Urinary bladder (tissue), 4 donors: ENCODE results near the gene SDR42E2. TPM values are rescaled to one million over a fixed set of nuclear protein-coding genes. Genes with fewer than 3 reads are reported as not detected.
A peak's percentile ranks its signal among the peaks of the same experiment; 100 is the strongest.
"Not testable (repeated sequence)": the region's sequence is repeated elsewhere in the genome, so short reads cannot be mapped to it uniquely, and the experiment has no call there.

Experiments
- DNase-seq: peaks from one replicate; pipeline ENCODE4 v3.0.0-alpha.2; 2015; ENCODE audit errors: extremely low spot score
- H3K27ac ChIP-seq: one replicate; pipeline ENCODE4 v1.5.1; 2013; ENCODE audit warnings: low read depth, mild to moderate bottlenecking, moderate library complexity
- H3K36me3 ChIP-seq: one replicate; pipeline ENCODE4 v1.6.1; 2013; ENCODE audit warnings: mild to moderate bottlenecking, moderate library complexity; ENCODE audit not compliant: insufficient read depth
- H3K4me1 ChIP-seq: one replicate; pipeline ENCODE4 v1.6.1; 2013; ENCODE audit warnings: mild to moderate bottlenecking, moderate library complexity; ENCODE audit not compliant: insufficient read depth
- H3K4me3 ChIP-seq: one replicate; pipeline ENCODE4 v1.5.1; 2013; ENCODE audit warnings: low read depth, low read length
- WGBS: extraction: QIAGEN DNeasy Blood & Tissue Kit; methylation state at CpG from one replicate; pipeline ENCODE4 v1.1.7; 2013; 5-methylcytosine and 5-hydroxymethylcytosine counted together
- polyA plus RNA-seq: library from polyadenylated mRNA; stranded (reverse); fragments of 200-250 nt; gene quantifications from one replicate; pipeline ENCODE4 v1.2.3, GENCODE V29; 2013
- total RNA-seq: library from RNA; depleted of rRNA; stranded (reverse); fragments of >200 nt; gene quantifications from one replicate; pipeline ENCODE4 v1.2.3, GENCODE V29; 2014
- donor health status: healthy with polysubstance abuse.
- donor health status: healthy.

The SDR42E2 gene
- total and polyA plus RNA-seq, 2 donors, result not detected

DNA sequence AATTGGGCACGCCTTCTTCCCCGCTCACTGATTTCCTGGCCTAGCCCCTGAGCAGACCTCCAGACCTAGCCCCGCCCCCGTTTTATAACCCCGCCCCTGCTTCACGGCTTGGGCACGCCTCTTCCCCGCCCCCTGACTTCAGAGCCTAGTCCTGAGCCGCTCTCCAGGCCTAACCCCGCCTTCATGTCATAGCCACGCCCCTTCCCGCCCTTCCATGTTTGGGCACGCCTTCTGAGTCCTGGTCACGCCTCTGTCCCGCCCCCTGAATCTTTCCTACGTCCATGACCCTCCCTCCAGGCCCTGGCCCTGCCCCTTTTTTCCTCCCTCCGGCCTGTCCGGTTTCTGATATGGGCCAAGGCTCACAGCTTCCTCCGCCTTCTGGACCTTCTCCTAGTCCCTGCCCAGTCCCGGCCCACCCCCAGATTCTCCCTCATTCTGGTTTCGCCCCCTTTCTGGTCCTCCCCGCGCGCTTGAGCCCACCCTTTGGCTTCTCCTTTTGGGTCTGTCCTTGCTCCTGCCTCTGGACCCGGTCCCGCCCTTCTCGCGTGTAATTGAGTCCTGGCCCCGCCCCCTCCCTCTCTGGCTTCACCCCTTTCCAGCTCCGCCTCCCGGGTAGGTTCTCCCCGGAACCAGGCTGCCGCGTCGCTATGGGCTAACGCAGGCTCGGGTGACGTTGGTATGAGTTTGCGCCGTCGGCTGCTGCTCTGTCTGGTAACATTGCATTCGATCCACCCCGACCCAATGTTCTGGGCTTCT is 28.6 kb downstream of the SDR42E2 start:
- Histone ChIP-seq H3K4me1 (peaks cover 1% of the 10 kb centered on the region), H3K36me3 (no peaks in the 10 kb centered on the region), H3K27ac (peak overlapping the region; percentile 99), H3K4me3 (peak overlapping the region; percentile 41)
- WGBS, result under 1% methylated on average over 43 of the region's 43 CpGs
- peak; percentile 100 for DNase-seq

DNA sequence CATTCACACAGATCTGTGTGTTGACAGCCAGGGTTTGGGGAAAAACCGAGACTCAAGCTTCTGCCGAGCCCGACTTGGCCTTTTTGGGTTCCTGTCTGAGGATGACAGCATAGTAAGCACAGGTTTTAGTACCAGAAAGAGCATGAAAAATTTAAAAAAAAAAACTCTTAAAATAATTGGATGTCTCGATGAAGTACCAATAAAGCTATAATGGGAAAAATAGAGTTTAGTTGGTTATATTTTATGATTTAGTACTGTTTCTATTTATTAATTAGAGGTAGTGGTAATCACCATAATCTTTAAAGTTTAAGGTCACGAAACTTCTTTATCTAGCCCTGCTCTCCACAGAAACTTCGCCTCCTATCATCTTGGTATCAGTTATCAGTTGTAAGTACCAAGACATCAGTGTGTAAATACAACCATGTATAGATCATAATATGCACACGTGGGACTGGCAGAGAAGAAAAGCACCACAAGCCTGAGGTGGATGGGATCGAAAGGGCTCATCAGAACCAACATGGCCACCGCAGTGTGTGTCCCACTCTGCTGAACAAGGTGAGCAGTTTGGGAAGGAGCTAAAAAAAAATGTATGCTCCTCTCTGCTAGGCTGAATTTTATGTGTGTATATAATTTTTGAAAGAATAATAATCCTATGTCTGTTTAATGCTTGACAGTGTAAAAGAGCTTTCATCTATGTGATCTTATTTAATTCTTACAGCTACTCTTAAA is 29.4 kb downstream of the SDR42E2 start:
- H3K36me3 ChIP-seq, result no peaks in the 10 kb centered on the region
- peak overlapping the region; percentile 41 for H3K4me3 ChIP-seq
- DNase-seq, result no peak
- 4% methylated on average over 9 of the region's 9 CpGs for WGBS
- H3K4me1 ChIP-seq, result peaks cover 1% of the 10 kb centered on the region
- peak overlapping the region; percentile 99 for H3K27ac ChIP-seq

DNA sequence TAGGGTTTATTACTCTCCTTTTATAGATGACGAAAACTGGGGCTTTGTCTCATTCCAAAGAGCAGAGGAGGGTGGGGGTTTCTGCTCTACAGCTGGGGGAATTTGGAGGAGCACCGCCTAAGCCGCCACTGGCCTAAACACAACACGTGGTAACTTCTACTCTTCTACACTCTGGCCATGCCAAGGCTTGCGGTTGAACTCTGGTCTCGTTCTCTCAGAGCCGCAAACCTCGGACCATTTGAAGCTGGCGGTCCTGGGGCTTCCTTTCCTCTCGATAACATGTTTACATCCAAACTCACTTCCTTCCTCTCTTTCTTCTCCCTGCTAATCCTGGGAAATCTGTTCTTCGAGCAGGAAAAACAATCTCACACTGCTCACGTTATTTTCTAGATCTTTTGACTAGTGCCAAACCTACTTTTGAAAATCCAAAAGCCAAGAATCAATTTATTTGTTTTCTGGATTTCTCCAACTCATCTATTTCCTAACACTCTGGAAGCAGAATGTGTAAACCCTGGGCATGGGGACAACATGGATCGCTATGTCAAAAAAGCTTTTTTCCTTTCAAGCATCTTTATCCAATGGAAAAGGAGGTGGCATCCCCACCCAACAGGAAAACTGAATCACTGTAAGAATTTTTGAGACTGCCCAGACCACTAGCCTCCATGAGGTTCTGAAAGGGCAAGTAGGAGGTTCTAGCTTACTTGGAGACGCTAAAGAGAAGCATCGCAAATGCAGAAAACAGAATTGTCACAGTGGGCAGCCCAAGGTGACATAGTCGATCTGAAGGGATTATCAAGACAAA is 30.2 kb downstream of the SDR42E2 start:
- 18% methylated on average over 16 of the region's 16 CpGs for WGBS
- DNase-seq, result peak; percentile 73
- Histone ChIP-seq H3K36me3 (no peaks in the 10 kb centered on the region), H3K4me3 (no peak overlapping the region), H3K4me1 (peaks cover 1% of the 10 kb centered on the region), H3K27ac (peak overlapping the region; percentile 81)

DNA sequence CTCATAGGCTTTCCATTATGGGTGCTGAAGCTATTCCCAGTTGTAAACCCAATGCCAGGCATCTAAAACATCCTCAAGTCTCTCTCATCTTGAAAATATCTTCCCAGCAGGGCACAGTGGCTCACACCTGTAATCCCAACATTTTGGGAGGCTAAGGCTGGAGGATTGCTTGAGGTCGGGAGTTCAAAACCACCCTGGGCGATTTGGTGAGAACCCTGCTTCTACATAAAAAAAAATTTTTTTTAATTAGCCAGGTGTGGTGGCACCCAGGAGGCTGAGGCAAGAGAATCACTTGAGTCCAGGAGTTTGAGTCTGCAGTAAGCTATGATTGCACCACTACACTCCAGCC is 30.7 kb downstream of the SDR42E2 start:
- Histone ChIP-seq H3K36me3 (no peaks in the 10 kb centered on the region), H3K4me1 (peaks cover 1% of the 10 kb centered on the region), H3K27ac (peak overlapping the region; percentile 81), H3K4me3 (no peak overlapping the region)
- DNase-seq, result no peak
- 95% methylated on average over 2 of the region's 2 CpGs for WGBS

DNA sequence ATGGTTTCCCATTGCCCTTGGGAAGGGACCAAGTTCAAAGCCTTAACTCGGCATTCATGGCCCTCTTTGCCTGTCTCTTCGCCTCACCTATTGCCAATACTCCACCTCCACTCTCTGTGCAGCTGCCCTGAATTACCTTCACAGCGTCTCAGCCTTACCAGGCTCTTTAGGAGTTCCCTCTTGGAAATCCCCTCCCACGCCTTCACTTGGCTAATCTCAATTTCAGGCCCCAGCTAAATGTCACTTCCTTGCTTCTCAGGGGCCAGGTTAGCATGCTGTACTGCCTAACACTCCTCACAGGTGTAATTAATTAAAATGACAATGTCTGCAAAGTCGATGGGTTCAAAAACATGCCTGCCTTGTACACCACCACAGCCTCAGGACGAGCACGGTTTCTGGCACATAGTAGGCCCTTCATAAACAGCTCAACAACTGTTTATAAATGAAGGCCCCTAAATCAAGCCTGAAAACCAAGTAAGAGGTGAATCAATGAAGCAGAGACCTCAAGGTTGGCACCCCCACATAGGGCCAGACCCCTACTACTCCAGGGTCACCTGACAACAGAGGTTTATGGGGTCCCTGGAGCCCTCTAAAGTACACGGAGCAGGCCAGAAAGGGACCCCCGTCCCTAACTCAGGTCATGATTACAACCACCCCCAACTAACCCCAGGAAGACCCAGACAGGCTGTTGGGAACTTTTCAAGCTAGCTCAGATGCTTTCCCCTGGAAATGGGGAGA is 32.6 kb downstream of the SDR42E2 start:
- no peak overlapping the region for H3K27ac ChIP-seq
- no peak overlapping the region for H3K4me3 ChIP-seq
- 81% methylated on average over 9 of the region's 9 CpGs for WGBS
- no peak for DNase-seq
- H3K4me1 ChIP-seq, result no peaks in the 10 kb centered on the region
- H3K36me3 ChIP-seq, result no peaks in the 10 kb centered on the region

DNA sequence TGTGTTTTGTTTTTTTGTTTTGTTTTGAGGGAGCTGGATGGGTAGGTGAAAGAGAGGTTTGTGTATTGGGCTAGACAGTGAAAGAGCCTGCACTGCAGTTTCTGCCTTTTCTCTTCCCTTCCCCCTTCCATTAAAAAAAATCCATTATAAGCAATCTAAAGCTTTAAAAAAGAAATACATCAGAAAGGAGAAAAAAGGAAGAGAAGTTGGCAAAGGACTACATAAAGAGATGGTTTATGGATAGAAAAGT is 33.1 kb downstream of the SDR42E2 start:
- no peaks in the 10 kb centered on the region for H3K4me1 ChIP-seq
- H3K4me3 ChIP-seq, result no peak overlapping the region
- DNase-seq, result no peak
- H3K36me3 ChIP-seq, result no peaks in the 10 kb centered on the region
- H3K27ac ChIP-seq, result no peak overlapping the region

DNA sequence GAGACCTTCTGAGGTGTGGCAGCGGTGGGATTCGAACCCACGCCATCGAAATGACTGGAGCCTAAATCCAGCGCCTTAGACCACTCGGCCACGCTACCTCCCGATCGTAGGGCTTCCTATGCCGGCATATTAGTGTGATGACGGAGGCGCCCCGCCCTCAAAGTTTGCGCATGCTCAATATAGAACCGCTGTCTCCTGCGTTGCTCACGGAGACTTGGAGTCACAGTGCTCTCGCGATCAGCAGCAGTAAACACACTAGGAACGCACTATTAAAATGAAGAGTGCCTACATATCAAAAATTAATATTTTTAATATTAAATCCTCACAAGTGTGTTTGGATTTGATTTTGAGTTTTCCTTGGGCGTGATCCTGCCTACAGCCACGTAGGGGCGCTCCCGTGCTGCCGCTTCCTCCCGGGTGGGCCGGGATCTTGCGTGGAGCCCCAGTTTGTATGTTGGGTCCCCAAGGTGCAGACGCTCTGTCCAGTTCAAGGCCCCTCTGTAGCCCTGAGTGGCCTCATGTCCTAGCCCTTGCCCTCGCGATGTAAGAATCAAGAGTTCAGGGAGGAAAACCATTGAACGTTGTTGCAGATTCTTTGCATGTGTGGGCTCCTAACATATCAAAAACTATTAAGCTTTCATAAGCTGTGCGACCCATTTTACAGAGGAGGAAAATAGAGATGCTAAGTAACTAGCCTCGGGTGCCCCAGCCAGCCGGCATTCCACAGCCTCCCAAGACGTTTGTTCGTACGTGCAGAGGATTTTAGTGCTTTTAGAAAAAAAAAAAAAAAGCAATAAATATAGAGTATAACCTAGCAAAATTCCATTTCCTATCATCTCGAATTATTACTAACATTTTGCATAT is 33.6 kb downstream of the SDR42E2 start:
- Histone ChIP-seq H3K36me3 (no peaks in the 10 kb centered on the region), H3K4me1 (no peaks in the 10 kb centered on the region), H3K4me3 (peak overlapping the region; percentile 30), H3K27ac (no peak overlapping the region)
- WGBS, result 2% methylated on average over 39 of the region's 39 CpGs
- peak; percentile 92 for DNase-seq

DNA sequence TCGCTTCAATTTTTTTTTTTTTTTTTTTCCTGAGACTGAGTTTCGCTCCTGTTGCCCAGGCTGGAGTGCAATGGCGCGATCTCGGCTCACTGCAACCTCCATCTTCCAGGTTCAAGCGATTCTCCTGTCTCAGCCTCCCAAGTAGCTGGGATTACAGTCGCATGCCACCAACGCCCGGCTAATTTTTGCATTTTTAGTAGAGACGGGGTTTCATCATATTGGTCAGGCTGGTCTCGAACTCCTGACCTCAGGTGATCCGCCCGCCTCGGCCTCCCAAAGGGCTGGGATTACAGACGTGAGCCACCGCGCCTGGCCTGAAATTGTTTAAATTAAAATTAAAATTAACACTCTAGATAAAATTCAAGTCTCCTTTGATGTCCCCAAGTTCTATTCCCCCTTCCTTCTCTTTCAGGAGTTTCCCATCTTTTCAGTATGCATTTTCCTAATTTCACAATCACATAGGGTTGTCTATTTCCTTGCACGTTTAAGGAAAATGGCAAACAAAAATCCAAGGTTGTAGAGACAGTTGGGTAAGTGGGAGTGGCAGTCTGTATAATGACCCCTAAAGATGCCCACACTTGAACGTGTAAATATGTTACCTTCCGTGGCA is 34.4 kb downstream of the SDR42E2 start:
- not testable (repeated sequence) for H3K36me3 ChIP-seq, H3K4me3 ChIP-seq, DNase-seq, H3K27ac ChIP-seq, H3K4me1 ChIP-seq
- WGBS, result 39% methylated on average over 20 of the region's 20 CpGs

DNA sequence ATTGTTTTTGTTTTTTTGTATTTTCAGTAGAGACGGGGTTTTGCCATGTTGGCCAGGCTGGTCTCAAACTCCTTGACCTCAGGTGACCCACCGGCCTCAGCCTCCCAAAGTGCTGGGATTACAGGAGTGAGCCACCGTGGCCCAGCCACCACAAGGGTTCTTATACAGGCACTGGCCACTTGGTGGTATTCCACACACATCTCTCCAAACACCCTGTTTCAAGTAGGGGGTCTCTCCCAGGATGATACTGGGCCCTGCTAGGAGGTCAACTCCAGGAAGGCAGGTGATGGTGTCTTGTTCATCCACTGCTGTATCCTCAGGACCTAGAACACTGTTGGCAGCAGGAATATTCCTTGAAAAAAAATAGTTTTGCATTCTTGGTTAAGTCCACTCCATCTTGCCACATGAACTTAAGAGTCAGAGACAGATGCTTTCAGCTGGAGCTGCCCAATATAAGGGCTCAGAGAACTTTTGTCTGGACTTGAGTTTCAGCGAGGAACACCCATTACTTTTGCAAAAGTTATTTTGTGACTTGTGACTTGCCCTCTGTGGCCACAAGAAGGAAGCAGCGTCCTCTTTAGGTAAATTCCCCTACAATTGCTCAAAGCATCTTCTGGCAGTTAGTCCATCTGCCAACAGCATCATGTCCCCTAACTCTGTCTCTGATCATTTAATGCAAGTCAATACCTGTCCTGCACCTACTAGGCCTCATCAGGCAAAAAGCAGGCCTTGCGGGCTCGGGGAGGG is 36.4 kb downstream of the SDR42E2 start:
- 80% methylated on average over 7 of the region's 7 CpGs for WGBS
- no peaks in the 10 kb centered on the region for H3K4me1 ChIP-seq
- no peak overlapping the region for H3K4me3 ChIP-seq
- H3K27ac ChIP-seq, result no peak overlapping the region
- H3K36me3 ChIP-seq, result no peaks in the 10 kb centered on the region
- no peak for DNase-seq

DNA sequence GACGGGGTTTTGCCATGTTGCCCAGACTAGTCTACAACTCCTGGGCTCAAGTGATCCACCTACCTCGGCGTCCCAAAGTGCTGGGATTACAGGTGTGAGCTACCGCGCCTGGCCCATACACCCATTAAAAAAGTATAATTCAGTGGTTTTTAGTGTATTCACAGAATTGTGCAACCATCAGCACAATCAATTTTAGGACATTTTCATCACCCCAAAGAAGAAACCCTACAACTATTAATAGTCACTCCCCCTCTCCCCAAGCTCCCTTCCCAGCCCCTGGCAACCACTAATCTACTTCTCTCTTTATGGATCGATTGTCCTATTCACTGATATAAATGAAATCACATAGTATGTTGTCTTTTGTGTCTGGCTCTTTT is 39.9 kb downstream of the SDR42E2 start:
- no peak for DNase-seq
- Histone ChIP-seq H3K27ac (no peak overlapping the region), H3K4me3 (no peak overlapping the region), H3K36me3 (no peaks in the 10 kb centered on the region), H3K4me1 (no peaks in the 10 kb centered on the region)
- WGBS, result 93% methylated on average over 6 of the region's 6 CpGs

DNA sequence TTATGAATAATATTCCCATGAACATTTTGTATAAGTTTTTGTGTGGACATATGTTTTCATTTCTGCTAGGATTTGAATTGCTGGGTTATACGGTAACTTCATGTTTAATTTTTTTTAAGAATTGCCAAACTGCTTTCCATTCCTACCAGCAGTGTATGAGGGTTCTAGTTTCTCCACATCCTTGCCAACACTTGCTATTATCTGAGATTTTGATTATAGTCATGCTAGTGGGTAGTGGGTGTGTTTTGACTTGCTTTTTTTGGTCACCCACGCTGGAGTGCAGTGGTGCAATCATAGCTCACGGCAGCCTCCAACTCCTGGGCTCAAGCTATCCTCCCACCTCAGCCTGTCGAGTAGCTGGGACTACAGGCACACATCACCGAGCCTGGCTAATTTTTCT is 40.8 kb downstream of the SDR42E2 start:
- no peak overlapping the region for H3K27ac ChIP-seq
- no peak overlapping the region for H3K4me3 ChIP-seq
- DNase-seq, result no peak
- H3K36me3 ChIP-seq, result no peaks in the 10 kb centered on the region
- 90% methylated on average over 5 of the region's 5 CpGs for WGBS
- H3K4me1 ChIP-seq, result no peaks in the 10 kb centered on the region

DNA sequence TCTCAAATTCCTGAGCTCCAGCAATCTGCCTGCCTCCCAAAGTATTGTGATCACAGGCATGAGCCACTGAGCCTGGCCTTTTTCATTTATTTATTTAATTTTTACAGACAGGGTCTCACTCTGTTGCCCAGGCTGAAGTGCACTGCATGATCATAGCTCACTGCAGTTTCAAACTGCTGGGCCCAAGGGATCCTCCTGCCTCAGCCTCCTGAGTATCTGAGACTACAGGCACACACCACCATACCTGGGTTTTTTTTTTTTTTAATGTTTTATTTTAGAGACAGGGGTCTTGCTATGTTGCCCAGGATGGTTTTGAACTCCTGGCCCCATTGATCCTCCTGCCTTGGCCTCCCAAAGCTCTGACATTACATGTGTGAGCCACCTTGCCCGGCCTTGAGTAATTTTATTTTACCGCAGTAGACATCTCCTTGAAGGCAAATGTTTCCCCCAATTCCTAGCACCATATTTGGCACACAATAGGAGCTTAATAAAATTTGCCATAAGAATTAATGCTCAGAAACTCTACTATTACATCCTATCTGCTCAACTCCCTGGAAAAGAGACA is 41.9 kb downstream of the SDR42E2 start:
- Histone ChIP-seq H3K4me3 (no peak overlapping the region), H3K36me3 (no peaks in the 10 kb centered on the region), H3K27ac (no peak overlapping the region), H3K4me1 (no peaks in the 10 kb centered on the region)
- 93% methylated on average over 2 of the region's 2 CpGs for WGBS
- no peak for DNase-seq
